AG04449 (cell line): ENCODE results near the gene UBE2D3.

Experiments
- CTCF ChIA-PET: fragments of 350-600 bp; formaldehyde crosslinking; extraction: SDS; loops from one replicate; lab custom pipeline; 2021; ENCODE audit warnings: antibody characterized with exemption; lab: Yijun Ruan, JAX
- POLR2A ChIA-PET: fragments of 400-600, 350-600 bp; formaldehyde crosslinking; extraction: SDS; loops from one replicate; lab custom pipeline; 2020; ENCODE audit warnings: antibody characterized with exemption, inconsistent platforms; lab: Yijun Ruan, JAX
- DNase-seq: peaks from one replicate; pipeline ENCODE4 v3.0.0-alpha.2; 2010; ENCODE audit warnings: low read depth, low spot score
- H3K4me3 ChIP-seq: 2 replicates; pipeline ENCODE4 v1.5.1; 2011; ENCODE audit warnings: low read depth, mild to moderate bottlenecking, control low read depth, low read length
- TF ChIP-seq, protein P1 (sequence below): IDR thresholded peaks from one replicate; pipeline ENCODE4 v1.5.1; 2011; ENCODE audit warnings: mild to moderate bottlenecking, moderate library complexity, low read length, control low read depth, inconsistent platforms; ENCODE audit not compliant: insufficient read depth; ENCODE audit errors: missing control alignments

Gene UBE2D3

DNA sequence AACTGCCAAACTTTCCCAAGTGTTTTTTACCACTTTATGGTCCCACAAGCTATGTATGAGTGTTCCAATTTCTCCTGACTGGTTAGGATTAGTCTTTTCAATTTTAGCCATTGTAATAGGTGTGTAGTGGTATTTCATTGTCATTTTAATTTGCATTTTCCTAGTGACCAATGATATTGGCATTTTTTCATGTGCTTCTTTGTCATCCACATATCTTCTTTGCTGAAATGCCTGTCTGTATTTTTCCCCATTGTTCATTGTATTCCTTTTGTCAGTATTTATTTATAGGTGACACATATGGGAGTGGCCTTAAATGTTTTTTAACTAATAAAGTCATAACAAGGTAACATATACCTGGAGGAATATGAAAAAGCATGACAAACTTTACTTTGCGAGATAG, 9.2 kb upstream of the UBE2D3 start:
- H3K4me3 ChIP-seq, result no peak overlapping the region

DNA sequence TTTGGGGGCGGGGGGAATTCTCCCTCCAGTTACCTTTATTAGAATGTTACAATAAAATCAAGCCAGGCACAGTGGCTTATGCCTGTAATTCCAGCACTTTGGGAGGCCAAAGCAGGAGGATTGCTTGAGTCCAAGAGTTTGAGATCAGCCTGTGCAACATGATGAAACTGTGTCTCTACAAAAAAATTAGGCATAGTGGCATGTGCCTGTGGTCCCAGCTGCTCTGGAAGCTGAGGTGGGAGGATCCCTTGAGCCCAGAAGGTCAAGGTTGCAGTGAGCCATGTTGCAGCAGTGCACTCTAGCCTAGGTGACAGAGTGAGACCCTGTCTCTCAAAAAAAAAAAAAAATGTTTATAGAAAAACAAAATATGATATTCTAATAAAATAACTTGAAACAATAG, 5.3 kb upstream of the UBE2D3 start:
- CTCF ChIA-PET, result no interaction called here
- no peak overlapping the region for H3K4me3 ChIP-seq
- POLR2A ChIA-PET, result no interaction called here
- TF ChIP-seq, protein P1, sequence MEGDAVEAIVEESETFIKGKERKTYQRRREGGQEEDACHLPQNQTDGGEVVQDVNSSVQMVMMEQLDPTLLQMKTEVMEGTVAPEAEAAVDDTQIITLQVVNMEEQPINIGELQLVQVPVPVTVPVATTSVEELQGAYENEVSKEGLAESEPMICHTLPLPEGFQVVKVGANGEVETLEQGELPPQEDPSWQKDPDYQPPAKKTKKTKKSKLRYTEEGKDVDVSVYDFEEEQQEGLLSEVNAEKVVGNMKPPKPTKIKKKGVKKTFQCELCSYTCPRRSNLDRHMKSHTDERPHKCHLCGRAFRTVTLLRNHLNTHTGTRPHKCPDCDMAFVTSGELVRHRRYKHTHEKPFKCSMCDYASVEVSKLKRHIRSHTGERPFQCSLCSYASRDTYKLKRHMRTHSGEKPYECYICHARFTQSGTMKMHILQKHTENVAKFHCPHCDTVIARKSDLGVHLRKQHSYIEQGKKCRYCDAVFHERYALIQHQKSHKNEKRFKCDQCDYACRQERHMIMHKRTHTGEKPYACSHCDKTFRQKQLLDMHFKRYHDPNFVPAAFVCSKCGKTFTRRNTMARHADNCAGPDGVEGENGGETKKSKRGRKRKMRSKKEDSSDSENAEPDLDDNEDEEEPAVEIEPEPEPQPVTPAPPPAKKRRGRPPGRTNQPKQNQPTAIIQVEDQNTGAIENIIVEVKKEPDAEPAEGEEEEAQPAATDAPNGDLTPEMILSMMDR, result no peak
- no peak for DNase-seq

More for the DNA sequence above, 9.2 kb upstream of the UBE2D3 start:
- TF ChIP-seq, protein P1, result no peak
- ChIA-PET POLR2A (no interaction called here), CTCF (interaction anchor here (2.4 kb wide), 1 partner anchor 8 kb away, joined by 8 read pairs; the partner anchor contains the start of gene UBE2D3)
- no peak for DNase-seq

DNA sequence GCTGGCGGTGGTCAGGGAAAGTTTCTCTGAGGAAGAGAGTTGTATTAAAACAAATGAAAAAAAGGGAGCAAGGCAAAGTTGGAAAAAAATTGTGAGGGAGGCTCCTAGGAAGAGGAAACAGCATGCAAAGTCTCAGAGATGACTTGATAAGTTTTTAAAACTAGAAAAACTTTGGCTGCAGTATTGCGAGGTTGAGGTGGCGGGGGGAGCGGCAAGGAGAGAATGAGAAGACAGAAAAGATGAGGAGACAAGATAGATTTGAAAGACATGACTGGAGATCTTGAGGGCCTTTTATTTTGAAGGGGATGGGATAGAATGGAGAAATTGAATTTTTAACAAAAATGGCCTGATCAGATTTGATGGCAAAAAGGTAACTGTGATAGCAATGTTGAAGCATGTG, 4.8 kb upstream of the UBE2D3 start:
- POLR2A ChIA-PET, result no interaction called here
- H3K4me3 ChIP-seq, result no peak overlapping the region
- TF ChIP-seq, protein P1, result no peak
- DNase-seq, result no peak
- CTCF ChIA-PET, result no interaction called here

DNA sequence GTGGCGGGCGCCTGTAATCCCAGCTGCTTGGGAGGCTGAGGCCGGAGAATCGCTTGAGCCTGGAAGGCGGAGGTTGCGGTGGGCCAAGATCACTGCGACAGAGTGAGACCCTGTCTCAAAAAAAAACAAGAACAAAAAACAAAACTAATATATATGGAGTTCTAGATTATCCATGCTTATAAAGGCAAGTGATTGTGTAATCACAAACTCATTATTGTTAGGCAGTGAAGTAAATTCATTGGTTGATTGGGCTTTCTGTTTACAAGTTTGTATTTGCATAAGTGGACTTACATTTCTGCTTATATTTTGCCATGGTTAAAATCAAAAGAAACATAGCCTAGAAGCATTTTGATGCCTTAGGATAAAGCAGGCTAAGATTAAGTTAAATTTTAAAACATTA, 2.5 kb upstream of the UBE2D3 start:
- no peak overlapping the region for H3K4me3 ChIP-seq
- no peak for DNase-seq
- TF ChIP-seq, protein P1, result no peak
- CTCF ChIA-PET, result no interaction called here
- POLR2A ChIA-PET, result no interaction called here

DNA sequence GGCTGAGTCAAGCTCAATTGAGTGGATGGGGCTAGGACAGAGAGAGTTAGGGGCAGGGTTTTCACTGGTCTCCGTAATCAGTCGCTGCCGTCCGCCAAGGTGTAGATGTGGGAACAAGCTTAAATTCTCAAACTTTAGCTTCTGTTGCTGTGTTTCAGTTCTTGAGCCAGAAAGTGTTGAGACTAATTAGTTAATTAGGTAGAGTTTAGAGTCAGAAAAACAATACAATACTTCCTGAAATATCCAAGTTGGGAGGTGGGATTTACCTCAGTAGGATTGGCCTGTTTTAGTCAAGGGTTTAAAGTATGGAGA, 1.1 kb upstream of the UBE2D3 start:
- CTCF ChIA-PET, result interaction anchor here (1.1 to 4.7 kb wide), 9 partner anchors 9 to 271 kb away, joined by 3 to 38 read pairs (median 4); partner anchors contain the start of gene BDH2
- TF ChIP-seq, protein P1, result no peak
- no peak for DNase-seq
- POLR2A ChIA-PET, result interaction anchor here (0.6 to 4.5 kb wide), 14 partner anchors 9 to 398 kb away, joined by 3 to 54 read pairs (median 6); partner anchors contain the start of genes CISD2, MANBA, NFKB1 and SLC9B1
- peak overlapping the region; percentile 82 for H3K4me3 ChIP-seq

DNA sequence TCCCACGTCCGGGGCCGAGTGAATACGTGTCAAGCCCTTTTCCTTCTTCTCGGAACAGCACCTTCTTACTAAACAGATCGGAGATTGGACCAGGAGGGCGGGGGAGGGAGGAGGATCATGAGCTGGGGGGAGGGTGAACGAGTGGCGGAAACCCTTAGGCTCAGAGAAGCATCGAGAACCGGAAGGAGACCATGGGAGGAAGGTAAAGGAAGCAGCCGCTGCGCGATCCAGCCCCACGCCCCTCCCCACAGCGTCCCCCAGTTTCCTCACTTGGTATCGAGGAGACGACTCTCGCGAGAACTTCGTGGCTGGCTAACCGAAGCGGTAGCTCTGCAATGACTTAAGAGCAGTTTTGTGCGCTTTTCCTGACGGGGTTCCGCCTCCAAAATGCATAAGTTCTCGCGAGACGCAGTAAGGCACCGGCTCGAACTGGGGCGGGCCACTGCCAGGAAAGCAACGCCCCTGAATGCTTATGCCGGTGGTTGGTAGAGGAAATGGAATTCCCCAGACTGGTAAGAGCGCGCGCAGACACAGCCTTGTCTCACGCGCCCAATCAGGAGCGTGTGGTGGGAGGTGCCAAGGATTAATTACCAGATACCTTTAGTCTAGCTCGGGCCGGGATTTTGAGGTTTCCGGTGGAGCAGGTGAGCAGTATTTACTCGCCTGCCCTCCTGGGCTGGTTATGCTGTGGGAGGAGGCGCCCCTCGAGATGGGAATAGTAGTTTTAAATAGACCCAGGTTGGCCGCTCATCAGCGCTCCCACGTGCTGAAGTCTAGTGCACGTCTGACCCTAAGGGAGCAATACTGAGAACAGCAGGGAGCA, 534 bp upstream of the UBE2D3 start:
- TF ChIP-seq, protein P1, result no peak
- peak; percentile 100 for DNase-seq
- POLR2A ChIA-PET, result interaction anchor here (0.6 to 4.5 kb wide), 16 partner anchors 9 to 398 kb away, joined by 3 to 54 read pairs (median 6); partner anchors contain the start of genes CISD2, MANBA, NFKB1 and SLC9B1
- CTCF ChIA-PET, result interaction anchor here (0.9 to 4.7 kb wide), 11 partner anchors 10 to 272 kb away, joined by 3 to 38 read pairs (median 4); partner anchors contain the start of genes BDH2 and CISD2
- H3K4me3 ChIP-seq, result peak overlapping the region; percentile 86
